ENCODE results near the gene ZNF580. TPM values are rescaled to one million over a fixed set of nuclear protein-coding genes. Genes with fewer than 3 reads are reported as not detected.
A peak's percentile ranks its signal among the peaks of the same experiment; 100 is the strongest.

ZNF580 gene
- total and polyA plus RNA-seq, 2 of the 13 experiments (the other 11 are each of a cell fraction or from before 2014, with no cell fraction given): 4.4 to 6.0 TPM

GRCh38 chr19:55647732-55648584 lies 7.2 kb downstream of the ZNF580 start, which contains the start of gene CCDC106 (continued):
- TF ChIP-seq DNMT1 (CRISPR knock-in tag; IDR thresholded peaks at IDR 0.05) (0 out of 2 replicates have a peak, but pooled peaks have one; percentile 77), ZNF564 (CRISPR knock-in tag; IDR thresholded peaks at IDR 0.05) (0 out of 2 replicates have a peak, but pooled peaks have one; percentile 55), HINFP (CRISPR knock-in tag; IDR thresholded peaks at IDR 0.05; ENCODE audit: low read depth) (no peak), ZNF317 (CRISPR knock-in tag; IDR thresholded peaks at IDR 0.05) (peak; percentile 48; the same call in 1 of the 2 replicates), ZNF280B (CRISPR knock-in tag; IDR thresholded peaks at IDR 0.05; ENCODE audit: borderline replicate concordance) (no peak; the same call in 1 of the 2 replicates), RARA (CRISPR knock-in tag; IDR thresholded peaks at IDR 0.05) (no peak), ZNF670 (CRISPR knock-in tag; IDR thresholded peaks at IDR 0.05; ENCODE audit: borderline replicate concordance) (0 out of 2 replicates have a peak, but pooled peaks have one; percentile 33), ZNF83 (CRISPR knock-in tag; IDR thresholded peaks at IDR 0.05; ENCODE audit: borderline replicate concordance) (0 out of 2 replicates have a peak, but pooled peaks have one; percentile 33), ZNF501 (CRISPR knock-in tag; IDR thresholded peaks at IDR 0.05) (no peak), GATAD1 (CRISPR knock-in tag; IDR thresholded peaks at IDR 0.05) (peak; percentile 56; the same call in 1 of the 2 replicates), PATZ1 (CRISPR knock-in tag; IDR thresholded peaks at IDR 0.05) (peak; percentile 93), RFXANK (CRISPR knock-in tag; IDR thresholded peaks at IDR 0.05) (no peak), NR2C2 (CRISPR knock-in tag; IDR thresholded peaks at IDR 0.05; ENCODE audit: borderline replicate concordance) (peak; percentile 32; the same call in 1 of the 2 replicates), CHD2 (IDR thresholded peaks at IDR 0.05; ENCODE audit: low read depth, low read length) (no peak), MXD3 (CRISPR knock-in tag; IDR thresholded peaks at IDR 0.05) (peak; percentile 71), ZBTB7A (CRISPR knock-in tag; IDR thresholded peaks at IDR 0.05) (peak; percentile 16; the same call in 1 of the 2 replicates), SMAD9 (CRISPR knock-in tag; IDR thresholded peaks at IDR 0.05) (no peak), ZNF737 (CRISPR knock-in tag; IDR thresholded peaks at IDR 0.05; ENCODE audit: borderline replicate concordance) (no peak), ZNF251 (CRISPR knock-in tag; IDR thresholded peaks at IDR 0.05) (no peak), ZNF343 (CRISPR knock-in tag; IDR thresholded peaks at IDR 0.05) (no peak), AGO2 (optimal IDR thresholded peaks at IDR 0.05; ENCODE audit: low read depth, low read length) (peak; percentile 85), MIER3 (CRISPR knock-in tag; IDR thresholded peaks at IDR 0.05; ENCODE audit: borderline replicate concordance) (0 out of 2 replicates have a peak, but pooled peaks have one; percentile 34), ZNF34 (CRISPR knock-in tag; IDR thresholded peaks at IDR 0.05; ENCODE audit: borderline replicate concordance) (no peak), ZNF44 (CRISPR knock-in tag; IDR thresholded peaks at IDR 0.05) (0 out of 2 replicates have a peak, but pooled peaks have one; percentile 56), ZNF891 (CRISPR knock-in tag; IDR thresholded peaks at IDR 0.05) (peak; percentile 48; the same call in 1 of the 2 replicates)
